SIG-M5 (cell line): ENCODE data around the gene MAEA.
"Not testable (repeated sequence)": the region's sequence is repeated elsewhere in the genome, so short reads cannot be mapped to it uniquely, and the experiment has no call there.

Experiments used
- DNase-seq: peaks from one replicate; lab custom pipeline; 2025; lab: John Stamatoyannopoulos, UW

MAEA gene

DNA sequence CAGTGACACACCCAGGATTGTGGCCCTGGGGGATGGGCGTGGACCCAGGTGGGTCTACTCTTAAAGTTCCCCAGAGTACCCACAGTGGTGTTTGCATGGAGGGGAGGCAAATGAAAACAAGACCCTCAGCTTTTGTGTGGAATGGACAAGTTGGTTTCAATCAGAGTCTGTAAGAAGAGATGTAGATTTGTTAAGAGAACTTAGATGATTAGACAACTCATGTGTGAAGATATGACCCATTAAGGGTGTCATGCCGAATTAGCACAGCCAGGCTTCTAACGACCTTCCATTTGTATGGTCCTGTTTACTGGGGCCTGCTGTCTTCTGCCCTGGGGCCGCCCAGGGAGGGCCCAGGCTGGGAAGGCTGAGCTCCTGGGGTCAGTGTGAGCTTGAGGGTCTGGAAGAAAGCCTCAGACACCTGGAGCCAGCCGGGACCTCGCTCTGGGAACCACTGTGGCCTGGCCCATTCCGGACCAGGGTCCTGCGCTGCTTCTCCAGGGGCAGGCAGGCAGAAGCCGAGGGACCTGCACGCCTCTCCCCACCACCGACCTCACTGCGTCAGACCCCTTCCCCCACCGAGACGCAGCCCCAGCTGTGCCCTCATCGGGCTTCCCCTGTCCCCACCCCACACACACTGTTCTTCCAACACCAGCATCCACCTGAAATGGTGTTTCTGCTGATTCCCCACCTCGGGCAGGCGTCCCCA is 77.7 kb downstream of the MAEA start:
- no peak for DNase-seq

DNA sequence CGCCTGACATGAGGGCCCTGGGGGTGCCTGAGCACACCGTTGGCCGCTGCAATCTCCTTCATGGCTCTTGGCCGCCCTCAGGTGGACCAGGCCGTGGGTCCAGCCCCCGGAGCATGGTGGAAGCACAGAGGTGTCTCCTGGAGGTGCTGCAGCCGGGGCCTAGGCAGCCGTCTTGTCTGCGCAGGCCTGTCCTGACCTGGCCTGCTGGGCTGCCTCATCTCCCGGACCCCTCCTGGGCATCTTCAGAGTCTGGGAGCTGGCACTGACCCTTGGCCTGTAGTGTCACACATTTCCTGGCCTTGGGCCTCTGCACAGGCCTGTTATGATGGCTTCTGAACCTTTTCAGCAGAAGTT is 78.2 kb downstream of the MAEA start:
- DNase-seq = no peak

DNA sequence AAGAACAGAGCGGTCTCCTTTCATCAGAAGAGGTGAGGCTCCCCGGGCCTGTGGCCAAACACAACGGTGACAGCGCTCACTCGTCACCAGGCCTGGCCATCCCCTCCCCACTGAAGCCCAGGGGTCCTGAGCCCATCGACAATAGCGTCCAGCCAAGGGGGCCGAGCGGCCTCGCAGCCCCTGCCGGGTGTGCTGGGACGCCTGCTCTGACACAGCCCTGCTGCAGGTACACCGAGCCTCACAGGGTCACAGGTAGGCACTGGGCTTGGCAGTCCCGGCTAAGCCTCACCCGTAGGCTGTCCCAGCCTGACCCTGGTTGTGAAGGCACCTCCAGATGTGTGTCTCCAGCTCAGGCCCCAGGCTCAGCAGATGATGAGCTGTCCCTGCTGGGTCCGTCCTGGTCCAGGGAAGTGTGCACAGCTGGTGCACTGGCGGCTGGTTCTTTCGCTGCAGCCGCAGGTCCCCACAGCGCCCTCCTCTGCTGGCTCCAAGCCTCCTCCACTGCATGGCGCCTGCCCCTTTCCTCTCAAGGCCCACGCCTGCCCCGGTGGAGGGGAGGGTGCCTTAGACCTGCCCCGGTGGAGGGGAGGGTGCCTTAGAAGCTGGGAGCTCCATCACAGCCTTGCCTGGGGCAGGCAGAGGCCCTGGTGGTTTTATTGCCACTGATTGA is 78.9 kb downstream of the MAEA start:
- no peak for DNase-seq

GRCh38 chr4:1369091-1369450 is 79.4 kb downstream of the MAEA start:
- DNase-seq = no peak

DNA sequence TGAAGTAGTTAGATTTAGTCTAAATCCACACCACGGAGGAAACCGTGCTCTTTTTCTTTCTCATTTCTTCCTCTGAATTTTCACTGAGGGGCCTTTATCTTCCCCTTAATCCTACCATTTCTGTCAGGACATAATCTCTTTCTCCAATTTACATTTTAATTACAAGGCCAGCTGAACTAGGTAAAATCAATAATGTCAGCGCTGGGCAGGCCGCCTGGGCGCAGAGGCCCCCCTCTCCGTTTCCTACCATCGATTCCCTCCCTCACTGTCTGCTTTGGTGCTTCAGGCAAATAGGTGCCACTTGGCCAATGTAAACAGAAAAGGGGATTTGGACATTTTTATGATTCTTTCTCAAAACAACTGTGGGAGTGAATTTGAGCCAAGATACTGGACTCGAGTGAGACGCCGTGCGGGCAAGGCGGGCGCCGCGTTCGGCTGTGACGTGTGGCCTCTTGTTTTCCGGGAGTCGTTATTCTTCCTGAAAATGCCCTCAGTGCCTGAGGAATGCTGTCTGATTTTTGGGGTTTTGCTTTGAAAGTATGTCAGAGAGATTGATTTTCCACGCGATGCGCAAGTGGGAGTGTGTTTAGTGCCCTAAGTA is 79.9 kb downstream of the MAEA start:
- no peak for DNase-seq

GRCh38 chr4:1370321-1371124 is 80.8 kb downstream of the MAEA start:
- no peak for DNase-seq

DNA sequence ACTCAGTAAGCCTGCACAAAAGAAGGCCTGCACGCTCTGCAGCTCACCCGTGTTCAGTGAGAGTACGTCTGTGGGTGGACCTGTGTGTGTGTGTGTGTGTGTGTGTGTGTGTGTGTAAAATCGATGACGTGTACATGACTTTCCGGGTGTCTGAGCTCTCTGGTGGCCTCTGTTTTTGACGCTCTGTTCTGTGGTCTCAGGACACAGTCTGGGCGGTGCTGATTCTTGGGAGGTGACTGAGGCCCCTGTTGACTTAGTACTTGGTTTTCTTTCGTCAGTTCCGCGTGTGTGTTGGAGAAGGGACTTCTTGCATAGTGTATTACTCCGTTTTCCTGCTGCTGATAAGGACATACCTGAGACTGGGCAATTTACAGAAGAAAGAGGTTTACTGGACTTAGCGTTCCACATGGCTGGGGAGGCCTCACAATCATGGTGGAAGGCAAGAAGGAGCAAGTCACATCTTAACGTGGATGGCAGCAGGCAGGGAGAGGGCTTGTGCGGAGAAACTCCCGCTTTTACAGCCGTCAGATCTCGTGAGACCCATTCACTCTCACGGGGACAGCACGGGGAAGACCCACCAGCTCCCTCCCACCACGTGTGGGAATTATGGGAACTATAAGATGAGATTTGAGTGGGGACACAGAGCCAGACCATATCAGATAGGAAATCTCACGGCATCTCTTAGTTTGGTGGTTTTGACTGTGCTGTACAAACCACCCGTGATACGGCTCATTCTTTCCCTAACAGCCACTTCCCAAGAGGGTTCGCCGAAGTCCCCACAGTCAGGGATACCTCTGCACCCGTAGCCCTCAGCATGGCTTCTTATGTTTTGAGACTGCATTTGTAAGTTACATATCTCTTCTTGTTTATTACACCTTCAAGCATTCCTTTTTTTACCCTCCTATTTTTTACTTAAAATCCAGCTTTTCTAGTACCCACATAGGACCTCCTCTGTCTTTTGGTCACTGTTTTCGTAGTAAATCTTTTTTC is 81.8 kb downstream of the MAEA start:
- DNase-seq = no peak

DNA sequence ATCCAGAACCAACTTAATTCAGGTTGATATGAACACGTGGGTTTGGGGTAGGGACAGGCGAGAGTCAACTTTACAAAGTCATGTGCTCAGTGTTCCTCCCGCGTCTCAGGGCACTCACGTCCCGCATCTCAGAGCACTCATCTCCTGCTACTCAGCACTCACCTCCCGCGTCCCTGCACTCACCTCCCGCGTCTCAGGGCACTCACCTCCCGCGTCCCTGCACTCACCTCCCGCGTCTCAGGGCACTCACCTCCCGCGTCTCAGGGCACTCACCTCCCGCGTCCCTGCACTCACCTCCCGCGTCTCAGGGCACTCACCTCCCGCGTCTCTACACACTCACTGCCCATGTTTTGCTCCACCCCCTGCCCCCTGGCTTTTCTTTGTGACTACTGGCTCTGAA is 82.9 kb downstream of the MAEA start:
- DNase-seq = not testable (repeated sequence)

DNA sequence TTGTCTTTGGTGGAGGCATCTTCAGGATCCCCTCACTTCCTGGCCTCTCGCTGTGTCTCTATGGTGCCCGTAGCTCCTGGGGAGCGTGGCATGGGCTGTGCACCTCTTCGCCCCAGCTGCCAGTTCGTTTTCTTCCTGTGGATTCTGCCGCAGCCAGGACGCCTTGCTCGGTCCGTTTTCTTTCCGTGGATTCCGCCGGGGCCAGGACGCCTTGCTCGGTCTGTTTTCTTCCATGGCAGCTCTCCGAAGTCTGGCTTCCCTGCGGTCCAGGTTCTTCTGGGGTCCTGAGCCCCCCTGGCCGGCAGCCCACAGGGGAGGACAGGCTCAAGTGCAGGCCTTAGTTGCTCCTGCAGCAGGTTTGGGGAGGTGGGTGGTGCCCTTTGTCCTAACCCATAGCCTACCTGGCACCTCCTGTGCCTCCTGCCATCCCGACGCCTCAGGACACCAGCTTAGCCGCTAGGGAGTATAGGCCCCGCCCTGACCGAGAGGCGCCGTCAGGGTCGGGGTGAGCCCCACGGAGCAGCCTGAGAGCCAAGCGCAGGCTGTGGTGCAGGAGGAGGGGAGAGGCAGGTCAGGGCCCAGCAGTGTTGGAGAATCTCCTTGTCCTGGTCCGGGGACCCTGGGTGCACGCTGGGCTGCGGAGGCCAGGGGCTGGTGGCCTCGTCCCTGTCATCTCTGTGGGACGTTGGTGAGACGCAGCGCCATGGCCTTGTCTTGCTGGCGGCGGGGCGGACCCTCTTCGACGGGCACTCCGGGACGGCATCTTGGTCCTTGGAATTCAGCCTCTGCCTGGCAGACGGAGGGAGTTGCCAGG is 84.4 kb downstream of the MAEA start:
- no peak for DNase-seq

DNA sequence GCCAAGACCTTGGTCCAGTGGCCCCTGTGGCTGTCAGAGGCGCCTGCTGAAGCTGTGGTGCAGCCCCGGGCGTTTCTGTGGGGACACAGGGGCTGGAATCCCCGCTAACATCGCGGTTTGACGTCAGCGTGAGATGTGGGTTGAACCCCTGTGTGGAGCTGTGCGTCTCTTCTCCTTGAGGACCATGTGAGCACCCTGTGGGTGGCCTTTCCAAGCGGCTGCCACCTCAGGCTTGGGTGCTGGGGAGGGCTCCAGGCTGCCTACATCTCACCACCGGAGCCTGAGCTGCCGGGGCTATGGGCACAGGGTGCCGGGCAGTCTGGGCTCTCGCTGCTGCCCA is 85.0 kb downstream of the MAEA start:
- DNase-seq = no peak

- no peak for DNase-seq
Measured at GRCh38 chr4:1375051-1375721, 85.5 kb downstream of the MAEA start.

DNA sequence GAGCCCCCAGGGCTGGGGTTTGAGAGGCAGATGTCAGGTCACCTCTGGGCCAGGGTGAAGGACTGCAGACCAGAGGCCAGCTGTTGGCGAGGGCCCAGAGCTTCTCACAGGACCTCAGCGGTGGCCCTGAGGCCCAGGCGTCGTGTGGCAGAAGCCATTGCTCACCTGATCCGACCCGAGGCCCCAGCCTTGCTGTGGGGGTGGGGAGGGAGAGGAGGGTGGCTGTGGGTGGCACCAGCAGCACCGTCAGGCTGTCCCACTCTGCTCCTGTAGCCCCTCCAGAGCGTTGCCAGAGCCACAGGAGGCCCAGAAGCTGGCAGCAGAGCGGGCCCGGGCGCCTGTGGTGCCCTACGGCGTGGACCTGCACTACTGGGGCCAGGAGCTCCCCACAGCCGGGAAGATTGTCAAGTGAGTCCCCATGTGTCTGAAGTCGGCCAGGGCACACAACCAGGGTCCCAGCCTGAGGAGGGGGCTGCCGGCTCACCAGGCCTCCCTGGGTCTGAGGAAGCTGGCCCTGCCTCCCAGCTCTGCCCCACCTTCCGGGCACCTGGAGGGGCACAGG is 86.2 kb downstream of the MAEA start:
- no peak for DNase-seq

- no peak for DNase-seq
Measured at GRCh38 chr4:1376391-1376840, 86.7 kb downstream of the MAEA start.

DNA sequence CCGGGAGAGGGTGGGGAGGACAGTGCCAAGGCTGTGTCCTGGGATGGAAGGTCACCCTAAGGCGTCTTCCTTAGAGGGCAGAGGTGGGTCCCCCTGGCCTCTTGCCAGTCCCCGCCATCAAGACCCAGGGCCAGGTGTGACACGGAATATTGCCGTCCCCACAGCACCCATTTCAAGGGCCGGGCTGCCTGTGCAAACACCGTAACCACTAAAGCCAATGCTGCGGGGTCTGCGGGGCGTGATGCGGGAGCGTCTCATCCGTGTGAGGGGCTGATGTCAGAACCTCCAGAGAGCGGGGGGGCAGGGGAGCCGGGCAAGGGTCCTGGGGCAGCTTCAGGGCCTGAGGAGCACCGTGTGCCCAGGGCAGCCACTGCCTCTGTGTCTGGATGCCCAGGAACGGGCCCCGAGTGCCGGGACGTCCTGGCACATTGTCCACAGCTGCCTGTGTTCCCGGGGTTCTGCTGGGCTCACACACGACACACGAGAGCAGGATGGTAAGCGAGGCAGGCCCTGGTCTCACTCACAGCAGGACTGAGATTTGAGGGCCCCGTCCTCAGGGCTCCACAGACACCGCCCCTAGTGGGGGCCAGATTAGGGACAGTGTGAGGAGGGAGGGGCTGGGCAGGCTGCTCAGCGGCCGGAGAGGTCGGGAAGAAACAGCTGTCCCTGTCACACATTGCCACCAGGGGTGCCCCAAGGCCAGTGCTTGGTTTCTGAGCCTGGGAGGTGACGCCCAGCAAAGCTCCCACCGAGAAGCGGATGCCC is 87.3 kb downstream of the MAEA start:
- no peak for DNase-seq

- DNase-seq = no peak
Measured at GRCh38 chr4:1377606-1378261, 88.0 kb downstream of the MAEA start.

- DNase-seq = no peak
Measured at GRCh38 chr4:1378559-1379231, 89.0 kb downstream of the MAEA start.

DNA sequence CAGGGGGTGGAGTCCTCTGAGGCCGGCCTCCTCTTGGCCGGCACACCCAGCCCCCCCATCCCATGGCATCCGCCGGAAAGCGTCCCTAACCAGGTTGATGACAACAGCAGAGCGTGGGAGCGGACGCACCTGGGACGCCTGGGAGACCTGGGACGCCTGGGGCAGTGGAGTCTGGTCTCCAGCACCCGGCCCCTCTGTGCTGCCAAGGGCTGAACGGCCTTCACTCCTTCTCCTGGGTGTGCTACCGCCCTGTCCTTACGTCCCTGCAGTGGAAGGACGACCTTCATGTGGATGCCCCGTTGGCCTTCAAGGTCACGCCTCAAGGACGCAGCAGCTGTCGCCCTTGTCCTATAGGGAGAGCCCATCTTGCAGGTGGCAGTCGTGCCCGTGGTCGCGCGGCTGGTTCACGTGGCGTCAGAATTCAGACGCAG is 89.7 kb downstream of the MAEA start:
- no peak for DNase-seq

DNA sequence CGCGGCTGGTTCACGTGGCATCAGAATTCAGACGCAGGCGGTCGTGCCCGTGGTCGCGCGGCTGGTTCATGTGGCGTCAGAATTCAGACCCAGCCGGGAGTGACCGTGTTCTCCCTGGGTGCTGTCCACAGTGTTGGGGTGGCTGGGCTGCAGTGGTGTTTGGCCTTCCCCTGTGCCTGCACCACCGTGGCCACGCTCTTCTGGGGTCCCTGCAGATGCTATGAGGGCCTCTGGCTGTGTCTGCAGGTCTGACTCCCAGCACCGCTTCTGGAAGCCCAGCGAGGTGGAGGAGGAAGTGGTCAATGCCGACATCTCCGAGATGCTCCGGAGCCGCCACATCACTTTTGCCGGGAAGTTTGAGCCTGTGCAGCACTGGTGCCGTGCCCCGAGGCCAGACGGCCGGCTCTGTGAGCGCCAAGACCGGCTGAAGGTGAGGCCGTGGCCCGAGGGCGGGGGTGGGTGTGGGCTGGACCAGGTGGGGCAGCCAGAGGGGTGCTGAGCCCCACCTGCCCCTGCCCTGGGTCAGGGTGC is 90.2 kb downstream of the MAEA start:
- no peak for DNase-seq
